Loucy (cell line): ENCODE measurements around the gene SLC30A2.

ENCODE experiments used
- EZH2phosphoT487 ChIP-seq: fragments of 200-600 bp; IDR thresholded peaks from 2 replicates; pipeline ENCODE4 v1.6.1; 2018; ENCODE audit warnings: antibody characterized with exemption, mild to moderate bottlenecking, moderate library complexity, borderline replicate concordance
- TF ChIP-seq, protein P1 (sequence below): fragments of 200-600 bp; sonication (generic); conservative IDR thresholded peaks from 2 replicates; pipeline ENCODE4 v1.5.1; 2014; ENCODE audit warnings: mild to moderate bottlenecking, antibody characterized with exemption, low read length

DNA sequence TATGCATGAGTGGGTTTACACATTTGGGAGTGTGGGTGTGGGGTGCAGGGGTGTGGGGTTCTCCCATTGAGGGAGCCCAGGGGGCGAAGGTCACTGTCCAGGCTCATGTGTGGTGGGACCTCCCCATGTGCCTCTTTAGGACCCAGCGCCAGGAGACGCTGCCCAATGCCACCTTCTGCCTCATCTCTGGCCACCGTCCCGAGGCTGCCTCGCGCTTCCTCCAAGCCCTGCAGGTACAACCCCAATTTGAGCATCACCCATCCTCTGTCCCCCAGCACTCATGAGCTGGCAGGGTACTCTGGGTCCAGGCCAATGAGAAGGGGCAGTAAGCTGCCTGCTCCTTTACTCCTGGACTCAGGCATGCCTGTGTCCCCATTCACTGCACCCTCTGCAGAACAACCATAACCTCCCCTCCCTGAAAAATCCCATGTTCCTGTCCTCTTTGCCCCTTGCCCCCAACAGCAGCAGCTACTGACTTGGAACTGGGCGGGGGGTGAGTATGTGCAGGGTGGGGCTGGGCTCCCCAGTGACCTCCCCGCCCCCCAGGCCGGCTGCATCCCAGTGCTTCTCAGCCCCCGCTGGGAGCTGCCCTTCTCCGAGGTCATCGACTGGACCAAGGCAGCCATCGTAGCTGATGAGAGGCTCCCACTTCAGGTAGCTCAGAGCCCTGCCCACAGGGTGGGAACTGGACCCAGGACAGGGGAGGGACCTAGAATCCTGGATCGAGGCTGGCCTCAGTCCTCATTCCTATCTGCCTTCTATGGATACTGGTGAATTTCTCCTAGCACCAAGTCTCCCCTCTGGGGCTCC is 16.7 kb downstream of the SLC30A2 start:
- TF ChIP-seq, protein P1, sequence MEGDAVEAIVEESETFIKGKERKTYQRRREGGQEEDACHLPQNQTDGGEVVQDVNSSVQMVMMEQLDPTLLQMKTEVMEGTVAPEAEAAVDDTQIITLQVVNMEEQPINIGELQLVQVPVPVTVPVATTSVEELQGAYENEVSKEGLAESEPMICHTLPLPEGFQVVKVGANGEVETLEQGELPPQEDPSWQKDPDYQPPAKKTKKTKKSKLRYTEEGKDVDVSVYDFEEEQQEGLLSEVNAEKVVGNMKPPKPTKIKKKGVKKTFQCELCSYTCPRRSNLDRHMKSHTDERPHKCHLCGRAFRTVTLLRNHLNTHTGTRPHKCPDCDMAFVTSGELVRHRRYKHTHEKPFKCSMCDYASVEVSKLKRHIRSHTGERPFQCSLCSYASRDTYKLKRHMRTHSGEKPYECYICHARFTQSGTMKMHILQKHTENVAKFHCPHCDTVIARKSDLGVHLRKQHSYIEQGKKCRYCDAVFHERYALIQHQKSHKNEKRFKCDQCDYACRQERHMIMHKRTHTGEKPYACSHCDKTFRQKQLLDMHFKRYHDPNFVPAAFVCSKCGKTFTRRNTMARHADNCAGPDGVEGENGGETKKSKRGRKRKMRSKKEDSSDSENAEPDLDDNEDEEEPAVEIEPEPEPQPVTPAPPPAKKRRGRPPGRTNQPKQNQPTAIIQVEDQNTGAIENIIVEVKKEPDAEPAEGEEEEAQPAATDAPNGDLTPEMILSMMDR, result no peak
- TF ChIP-seq EZH2phosphoT487, result no peak
